A673 (cell line): ENCODE measurements around the gene FPR1. TPM values are rescaled to one million over a fixed set of nuclear protein-coding genes. Genes with fewer than 3 reads are reported as not detected.

Experiments
- BruUV-seq: library from RNA; stranded (reverse); fragments of 400-500 nt; replicated peaks from 2 replicates; lab custom pipeline; 2021; lab: Mats Ljungman, UMichigan
- CTCF ChIA-PET: fragments of 300-600 bp; sonication (Branson Sonifier 250); formaldehyde crosslinking; loops from one replicate; lab custom pipeline; 2022; ENCODE audit warnings: antibody characterized with exemption; lab: Charles Lee
- POLR2A ChIA-PET: fragments of 300-600 bp; sonication (Branson Sonifier 250); formaldehyde crosslinking; loops from one replicate; lab custom pipeline; 2022; ENCODE audit warnings: antibody characterized with exemption; ENCODE audit not compliant: low non-redundant PET; lab: Charles Lee
- DNase-seq: peaks from one replicate; pipeline ENCODE4 v3.0.0-alpha.2; 2015; ENCODE audit warnings: low spot score
- H3K27ac ChIP-seq: fragments of 200-600 bp; sonication (generic); 2 replicates; pipeline ENCODE4 v1.5.1; 2016; ENCODE audit warnings: mixed run types, low read depth, mild to moderate bottlenecking, mixed read lengths, antibody characterized with exemption, low read length; ENCODE audit not compliant: poor library complexity, severe bottlenecking
- H3K27me3 ChIP-seq: fragments of 200-600 bp; sonication (generic); replicated peaks from 2 replicates; pipeline ENCODE4 v1.6.1; 2017; ENCODE audit warnings: mixed run types, low read depth, mild to moderate bottlenecking, mixed read lengths, antibody characterized with exemption, low read length; ENCODE audit not compliant: insufficient read depth, poor library complexity
- H3K36me3 ChIP-seq: fragments of 200-600 bp; sonication (generic); 2 replicates; pipeline ENCODE4 v1.6.1; 2016; ENCODE audit warnings: mixed run types, mild to moderate bottlenecking, mixed read lengths, antibody characterized with exemption, low read length; ENCODE audit not compliant: insufficient read depth, poor library complexity, severe bottlenecking
- H3K4me1 ChIP-seq: fragments of 200-600 bp; sonication (generic); 2 replicates; pipeline ENCODE4 v1.6.1; 2017; ENCODE audit warnings: mixed run types, mild to moderate bottlenecking, mixed read lengths, antibody characterized with exemption, low read length; ENCODE audit not compliant: insufficient read depth, poor library complexity, severe bottlenecking
- H3K4me3 ChIP-seq: fragments of 200-600 bp; sonication (generic); 2 replicates; pipeline ENCODE4 v1.5.1; 2016; ENCODE audit warnings: low read depth, mixed run types, mild to moderate bottlenecking, mixed read lengths, low read length; ENCODE audit not compliant: poor library complexity, severe bottlenecking
- H3K9me3 ChIP-seq: fragments of 200-600 bp; sonication (generic); 2 replicates; pipeline ENCODE4 v1.6.1; 2016; ENCODE audit warnings: mixed run types, low read depth, mild to moderate bottlenecking, mixed read lengths, antibody characterized with exemption, low read length; ENCODE audit not compliant: poor library complexity, severe bottlenecking
- EZH2 ChIP-seq: fragments of 200-600 bp; sonication (generic); IDR thresholded peaks from 2 replicates; pipeline ENCODE4 v1.6.1; 2017; ENCODE audit warnings: borderline replicate concordance, low read depth, mild to moderate bottlenecking, mixed read lengths, antibody characterized with exemption, low read length; ENCODE audit not compliant: poor library complexity, severe bottlenecking
- intact Hi-C: fragments of 100-400 bp; cut with micrococcal nuclease; formaldehyde crosslinking; loops from one replicate; pipeline ENCODE4 v1.10.0; 2022; ENCODE audit not compliant: unreplicated experiment
- total RNA-seq: library from RNA; stranded (reverse); gene quantifications from 2 replicates; pipeline ENCODE4 v1.2.3, GENCODE V29; 2021
- TF ChIP-seq, protein P1 (sequence below): fragments of 300-800, 200-600 bp; sonication (generic); conservative IDR thresholded peaks from 2 replicates; pipeline ENCODE4 v1.5.1; 2017; ENCODE audit warnings: low read depth, mild to moderate bottlenecking, antibody characterized with exemption, low read length, moderate library complexity, mixed read lengths

Gene FPR1
- total RNA-seq, 1 experiment from 2014 or later: not detected

DNA sequence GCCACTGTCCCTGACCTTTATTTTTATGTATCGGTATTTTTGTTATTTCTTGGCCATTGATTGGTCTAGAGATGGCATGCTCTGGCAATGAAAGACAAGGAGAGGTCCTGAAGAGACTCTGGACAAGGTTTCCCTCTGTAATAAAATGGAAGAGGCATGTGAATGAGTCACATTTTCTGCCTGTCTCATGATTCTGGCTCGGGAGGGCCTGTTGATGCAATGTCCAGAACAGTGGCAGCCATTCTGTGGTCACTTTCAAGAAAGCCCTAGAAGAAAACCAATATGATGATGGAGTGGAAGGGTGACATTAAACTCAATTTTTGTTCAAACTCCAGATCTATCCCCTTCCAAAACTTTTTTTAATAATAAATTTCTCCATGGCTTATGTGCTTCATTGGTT is 41.3 kb upstream of the FPR1 start:
- Histone ChIP-seq H3K4me3 (no peak overlapping the region), H3K27ac (no peak overlapping the region), H3K4me1 (peaks cover 39% of the 10 kb centered on the region), H3K9me3 (no peaks in the 10 kb centered on the region), H3K36me3 (no peaks in the 10 kb centered on the region), H3K27me3 (no peaks in the 10 kb centered on the region)
- DNase-seq: no peak
- no TSS peak for BruUV-seq
- POLR2A ChIA-PET: no interaction called here
- CTCF ChIA-PET: no interaction called here
- TF ChIP-seq, protein P1, sequence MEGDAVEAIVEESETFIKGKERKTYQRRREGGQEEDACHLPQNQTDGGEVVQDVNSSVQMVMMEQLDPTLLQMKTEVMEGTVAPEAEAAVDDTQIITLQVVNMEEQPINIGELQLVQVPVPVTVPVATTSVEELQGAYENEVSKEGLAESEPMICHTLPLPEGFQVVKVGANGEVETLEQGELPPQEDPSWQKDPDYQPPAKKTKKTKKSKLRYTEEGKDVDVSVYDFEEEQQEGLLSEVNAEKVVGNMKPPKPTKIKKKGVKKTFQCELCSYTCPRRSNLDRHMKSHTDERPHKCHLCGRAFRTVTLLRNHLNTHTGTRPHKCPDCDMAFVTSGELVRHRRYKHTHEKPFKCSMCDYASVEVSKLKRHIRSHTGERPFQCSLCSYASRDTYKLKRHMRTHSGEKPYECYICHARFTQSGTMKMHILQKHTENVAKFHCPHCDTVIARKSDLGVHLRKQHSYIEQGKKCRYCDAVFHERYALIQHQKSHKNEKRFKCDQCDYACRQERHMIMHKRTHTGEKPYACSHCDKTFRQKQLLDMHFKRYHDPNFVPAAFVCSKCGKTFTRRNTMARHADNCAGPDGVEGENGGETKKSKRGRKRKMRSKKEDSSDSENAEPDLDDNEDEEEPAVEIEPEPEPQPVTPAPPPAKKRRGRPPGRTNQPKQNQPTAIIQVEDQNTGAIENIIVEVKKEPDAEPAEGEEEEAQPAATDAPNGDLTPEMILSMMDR: no peak
- no peak for TF ChIP-seq EZH2
- intact Hi-C loops: no loop called here

DNA sequence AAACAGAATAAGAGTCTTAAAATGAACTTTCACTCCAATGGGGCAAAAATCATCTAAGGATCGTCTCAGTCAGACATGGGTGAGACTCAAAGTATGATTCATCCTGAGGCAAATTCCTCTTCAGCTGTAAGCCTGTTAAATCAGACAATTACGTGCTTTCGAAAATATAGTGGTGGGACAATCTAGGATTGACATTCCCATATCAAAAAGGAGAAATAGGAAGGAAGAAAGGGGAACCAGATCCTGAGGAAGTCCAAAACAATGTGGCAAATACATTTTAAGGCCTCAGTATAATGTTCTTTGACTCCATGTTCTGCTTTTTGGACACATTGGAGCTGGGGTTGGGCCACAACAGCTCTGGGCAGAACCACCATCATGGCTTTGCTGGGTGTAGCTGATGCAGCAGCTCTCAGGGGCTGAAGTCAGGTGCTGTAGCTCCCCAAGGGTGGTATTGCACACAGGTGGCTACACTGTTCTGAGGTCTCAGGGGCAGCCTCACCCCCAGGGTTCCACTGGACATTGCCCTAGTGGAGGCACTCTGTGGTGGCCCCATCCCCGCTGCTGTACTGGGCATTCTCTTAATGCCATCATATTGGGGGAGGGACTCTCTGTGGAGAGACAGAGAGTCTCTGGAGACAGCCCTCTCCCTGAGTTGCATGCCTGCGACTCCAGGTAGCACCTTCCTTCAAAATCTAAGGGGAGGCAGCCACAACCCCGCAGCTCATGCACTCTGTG is 37.5 kb upstream of the FPR1 start:
- H3K36me3 ChIP-seq: no peaks in the 10 kb centered on the region
- H3K4me3 ChIP-seq: no peak overlapping the region
- no TSS peak for BruUV-seq
- H3K9me3 ChIP-seq: no peaks in the 10 kb centered on the region
- no peak overlapping the region for H3K27ac ChIP-seq
- intact Hi-C loops: no loop called here
- POLR2A ChIA-PET: no interaction called here
- CTCF ChIA-PET: interaction anchor here (1.1 kb wide), 1 partner anchor 10 kb away, joined by 3 read pairs; no protein-coding TSS in a partner anchor
- H3K4me1 ChIP-seq: peaks cover 16% of the 10 kb centered on the region
- no peaks in the 10 kb centered on the region for H3K27me3 ChIP-seq
- TF ChIP-seq, protein P1: no peak
- TF ChIP-seq EZH2: no peak
- no peak for DNase-seq

DNA sequence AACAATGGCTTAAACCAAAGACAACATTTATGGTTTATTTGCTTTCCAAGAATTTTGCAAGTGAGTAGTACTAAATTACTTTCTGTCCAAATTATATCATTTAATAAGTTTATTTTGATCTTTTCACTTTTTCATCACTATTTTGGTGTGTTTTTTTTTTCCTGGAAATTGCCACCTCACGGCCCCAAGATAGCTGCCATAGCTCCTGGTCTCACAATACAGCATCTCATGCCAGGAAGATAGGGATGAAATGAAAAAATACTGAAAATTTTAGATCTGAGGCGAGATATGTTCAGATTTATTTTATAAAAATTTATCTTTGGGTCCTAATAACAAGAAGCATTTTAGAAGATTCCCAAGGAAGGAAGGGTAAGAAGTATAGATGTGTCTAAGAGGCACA is 36.4 kb upstream of the FPR1 start:
- DNase-seq: no peak
- Histone ChIP-seq H3K9me3 (no peaks in the 10 kb centered on the region), H3K27me3 (no peaks in the 10 kb centered on the region), H3K27ac (no peak overlapping the region), H3K36me3 (no peaks in the 10 kb centered on the region), H3K4me3 (no peak overlapping the region), H3K4me1 (peaks cover 11% of the 10 kb centered on the region)
- ChIA-PET CTCF (no interaction called here), POLR2A (no interaction called here)
- no TSS peak for BruUV-seq
- no peak for TF ChIP-seq EZH2
- TF ChIP-seq, protein P1: no peak
- intact Hi-C loops: no loop called here
